GM21381 (cell line): ENCODE results near the gene ENPP5.
A peak's percentile ranks its signal among the peaks of the same experiment; 100 is the strongest.
"Not testable (repeated sequence)": the region's sequence is repeated elsewhere in the genome, so short reads cannot be mapped to it uniquely, and the experiment has no call there.

Experiments
- ATAC-seq: cut with Tn5 transposase; IDR thresholded peaks from one replicate; pipeline ENCODE4 v1.9.1; 2021; ENCODE audit warnings: mild to moderate bottlenecking, moderate library complexity; ENCODE audit not compliant: unreplicated experiment

Gene ENPP5

DNA sequence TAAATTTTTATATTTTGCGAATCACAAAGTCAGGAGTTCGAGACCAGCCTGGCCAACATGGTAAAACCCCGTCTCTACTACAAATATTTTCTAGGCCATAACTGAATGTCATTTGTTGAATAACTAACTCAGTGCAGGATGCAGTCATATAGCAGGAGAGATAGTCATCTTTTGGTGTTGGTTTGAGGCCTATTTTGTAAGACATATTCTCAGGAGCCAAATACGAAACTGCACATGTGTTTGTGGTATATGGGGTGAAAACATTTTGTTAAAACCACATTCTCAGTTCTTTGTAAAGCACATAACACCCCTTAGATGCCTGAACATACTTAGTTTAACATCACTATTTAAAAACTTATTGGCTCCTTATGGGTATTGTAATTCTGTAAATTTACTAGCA, 4.7 kb upstream of the ENPP5 start:
- peak; percentile 73 for ATAC-seq

DNA sequence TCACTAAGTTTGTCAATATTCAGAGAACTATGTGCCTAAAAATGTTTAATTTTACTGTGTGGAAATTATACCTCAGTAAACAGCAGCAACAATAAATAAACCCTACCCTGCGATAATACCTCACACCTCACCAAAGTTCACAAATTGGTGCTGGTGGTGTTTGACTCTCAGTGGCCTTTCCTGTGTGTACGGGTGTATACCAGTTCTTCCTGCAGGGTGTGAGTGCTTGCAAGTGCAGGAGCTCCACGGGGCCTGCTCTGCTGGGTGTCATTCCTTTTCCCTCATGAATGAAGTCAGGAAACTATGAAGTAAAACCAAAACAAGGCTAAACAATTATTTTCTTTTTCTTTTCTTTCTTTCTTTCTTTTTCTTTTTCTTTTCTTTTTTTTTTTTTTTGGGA, 4.1 kb upstream of the ENPP5 start:
- no peak for ATAC-seq

GRCh38 chr6:46172176-46172575, 1.4 kb upstream of the ENPP5 start:
- ATAC-seq: no peak

DNA sequence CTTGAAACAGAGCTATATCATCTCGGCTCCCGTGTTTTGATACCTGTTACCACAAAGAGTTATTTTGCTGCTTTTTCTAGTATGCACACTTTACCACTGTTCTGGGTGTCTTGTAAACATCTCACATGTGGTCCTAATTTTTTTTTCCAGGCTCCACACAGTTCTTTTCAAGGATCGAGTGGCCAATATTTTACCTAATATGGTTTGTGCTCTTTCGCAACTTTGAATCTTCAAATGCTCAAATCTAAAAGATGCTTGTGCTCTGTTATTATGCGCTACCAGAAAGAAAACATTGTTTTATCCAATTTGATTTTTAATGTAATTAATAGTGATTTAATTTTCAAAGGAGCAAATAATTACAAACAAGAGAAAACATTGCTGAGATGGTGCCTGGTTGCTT, 10.7 kb downstream of the ENPP5 start:
- no peak for ATAC-seq

GRCh38 chr6:46159229-46159628, 11.6 kb downstream of the ENPP5 start:
- no peak for ATAC-seq

DNA sequence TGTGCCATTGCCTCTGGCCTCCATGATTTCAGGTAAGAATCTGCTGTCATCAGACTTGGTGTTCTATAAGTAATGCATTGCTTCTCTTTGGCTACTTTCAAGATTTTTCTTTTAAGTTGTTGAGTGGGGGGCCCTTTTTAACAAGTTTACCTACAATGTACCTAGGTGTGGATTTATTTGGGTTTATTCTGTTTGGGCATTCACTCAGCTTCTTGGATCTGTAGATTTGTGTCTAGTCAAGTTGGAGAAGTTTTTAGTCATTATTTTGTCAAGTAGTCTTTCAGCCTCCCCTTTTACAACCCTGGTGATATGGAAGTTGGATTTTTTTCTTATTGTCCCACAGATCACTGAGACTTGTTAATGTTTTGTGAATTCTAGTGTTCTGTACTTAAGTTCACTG, 14.1 kb downstream of the ENPP5 start:
- no peak for ATAC-seq

- ATAC-seq: not testable (repeated sequence)
Measured at GRCh38 chr6:46149066-46149465, 21.7 kb downstream of the ENPP5 start.

GRCh38 chr6:46144270-46144669, 26.5 kb downstream of the ENPP5 start:
- ATAC-seq: no peak

DNA sequence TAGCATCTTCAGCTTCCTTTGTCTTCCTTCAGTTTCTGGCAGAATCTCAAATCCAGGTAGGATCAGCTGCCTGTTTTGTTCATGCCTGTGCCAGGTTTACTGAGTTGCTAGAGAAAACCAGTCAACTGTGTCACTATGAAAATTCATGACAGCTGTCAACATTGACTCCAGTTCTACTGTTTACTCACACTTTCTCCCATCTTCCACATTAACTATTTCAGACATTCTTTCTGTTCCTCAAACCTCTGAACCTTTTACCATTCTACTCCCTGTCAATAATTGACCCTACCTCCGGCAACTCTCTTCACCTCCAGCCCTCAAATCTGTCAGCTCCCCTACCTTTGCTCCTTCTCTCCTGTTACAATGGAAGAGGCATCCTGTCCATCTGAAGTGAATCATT, 32.5 kb downstream of the ENPP5 start:
- peak; percentile 82 for ATAC-seq

DNA sequence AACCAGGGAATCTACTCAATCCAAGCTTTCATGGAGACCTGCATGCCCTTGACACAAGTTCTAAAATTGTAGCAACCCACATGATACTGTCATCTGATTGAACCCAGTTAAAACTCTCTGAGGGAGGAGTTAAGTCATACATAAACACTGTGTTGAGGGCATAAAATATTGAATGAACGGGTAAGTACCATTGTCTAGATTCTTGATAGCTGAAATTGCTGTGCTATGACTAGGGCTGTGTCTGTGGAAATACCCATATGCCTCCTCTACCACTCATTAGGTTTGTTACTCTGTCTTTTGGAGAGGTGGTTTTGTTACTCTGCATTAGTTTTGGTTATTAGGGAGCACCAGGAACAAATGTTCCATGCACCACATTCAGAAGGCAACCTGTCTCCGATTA, 33.4 kb downstream of the ENPP5 start:
- no peak for ATAC-seq

DNA sequence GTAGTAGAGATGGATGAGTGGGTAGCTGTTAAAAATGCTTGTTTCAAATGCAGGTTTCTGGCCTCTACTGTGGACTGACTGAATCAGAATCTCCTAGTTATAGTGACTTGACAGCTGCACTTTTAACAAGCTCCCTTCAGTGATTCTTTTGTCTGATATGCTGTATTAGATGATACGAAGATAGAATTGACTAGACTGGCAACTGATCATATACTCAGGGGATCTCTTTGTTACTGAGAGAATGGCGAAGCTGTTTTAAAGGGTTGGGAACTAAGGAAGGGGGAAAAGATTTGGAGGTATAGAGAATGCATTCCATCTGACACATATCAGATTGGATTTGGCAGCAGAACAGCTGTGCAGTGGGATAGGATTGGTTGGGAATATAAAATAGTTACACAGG, 33.9 kb downstream of the ENPP5 start:
- no peak for ATAC-seq

DNA sequence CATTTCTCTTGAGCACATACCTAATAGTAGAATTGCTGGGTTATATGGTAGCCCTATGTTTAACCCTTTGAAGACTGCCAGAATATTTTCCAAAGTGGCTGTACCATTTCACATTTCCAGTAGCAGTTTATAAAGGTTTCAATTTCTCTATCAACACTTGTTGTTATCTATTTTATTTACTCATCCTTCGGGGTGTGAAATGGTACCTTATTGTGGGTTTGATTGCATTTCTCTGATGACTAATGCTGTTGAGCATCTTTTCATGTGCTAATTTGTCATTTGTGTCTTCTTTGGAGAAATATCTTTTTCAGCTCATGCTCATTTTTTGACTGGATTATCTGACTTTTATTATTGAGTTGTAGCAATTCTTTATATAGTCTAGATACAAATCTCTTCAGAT, 35.6 kb downstream of the ENPP5 start:
- ATAC-seq: no peak

DNA sequence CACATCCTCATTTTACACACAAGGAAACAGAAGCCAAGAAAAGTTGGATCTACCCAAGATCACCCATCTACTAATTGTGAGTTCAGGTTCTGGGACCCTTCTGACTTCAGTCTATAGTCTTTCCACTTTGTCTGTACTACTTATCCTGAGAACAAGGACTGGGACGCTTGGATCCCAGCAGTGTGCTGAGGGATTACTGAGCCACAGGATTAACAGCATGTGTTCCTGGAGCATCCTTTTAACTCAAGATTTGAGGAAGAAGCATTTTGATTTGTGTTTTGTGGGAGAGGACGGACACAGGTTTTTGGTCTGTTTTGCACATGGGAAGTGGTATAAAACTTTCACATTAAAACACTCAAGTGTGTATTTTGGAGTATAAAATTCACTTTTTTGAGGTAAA, 36.6 kb downstream of the ENPP5 start:
- no peak for ATAC-seq

DNA sequence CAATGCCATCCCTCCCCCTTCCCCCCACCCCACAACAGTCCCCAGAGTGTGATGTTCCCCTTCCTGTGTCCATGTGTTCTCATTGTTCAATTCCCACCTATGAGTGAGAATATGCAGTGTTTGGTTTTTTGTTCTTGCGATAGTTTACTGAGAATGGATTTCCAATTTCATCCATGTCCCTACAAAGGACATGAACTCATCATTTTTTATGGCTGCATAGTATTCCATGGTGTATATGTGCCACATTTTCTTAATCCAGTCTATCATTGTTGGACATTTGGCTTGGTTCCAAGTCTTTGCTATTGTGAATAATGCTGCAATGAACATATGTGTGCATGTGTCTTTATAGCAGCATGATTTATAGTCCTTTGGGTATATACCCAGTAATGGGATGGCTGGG, 39.5 kb downstream of the ENPP5 start:
- ATAC-seq: not testable (repeated sequence)

- no peak for ATAC-seq
Measured at GRCh38 chr6:46130666-46131065, 40.1 kb downstream of the ENPP5 start.

DNA sequence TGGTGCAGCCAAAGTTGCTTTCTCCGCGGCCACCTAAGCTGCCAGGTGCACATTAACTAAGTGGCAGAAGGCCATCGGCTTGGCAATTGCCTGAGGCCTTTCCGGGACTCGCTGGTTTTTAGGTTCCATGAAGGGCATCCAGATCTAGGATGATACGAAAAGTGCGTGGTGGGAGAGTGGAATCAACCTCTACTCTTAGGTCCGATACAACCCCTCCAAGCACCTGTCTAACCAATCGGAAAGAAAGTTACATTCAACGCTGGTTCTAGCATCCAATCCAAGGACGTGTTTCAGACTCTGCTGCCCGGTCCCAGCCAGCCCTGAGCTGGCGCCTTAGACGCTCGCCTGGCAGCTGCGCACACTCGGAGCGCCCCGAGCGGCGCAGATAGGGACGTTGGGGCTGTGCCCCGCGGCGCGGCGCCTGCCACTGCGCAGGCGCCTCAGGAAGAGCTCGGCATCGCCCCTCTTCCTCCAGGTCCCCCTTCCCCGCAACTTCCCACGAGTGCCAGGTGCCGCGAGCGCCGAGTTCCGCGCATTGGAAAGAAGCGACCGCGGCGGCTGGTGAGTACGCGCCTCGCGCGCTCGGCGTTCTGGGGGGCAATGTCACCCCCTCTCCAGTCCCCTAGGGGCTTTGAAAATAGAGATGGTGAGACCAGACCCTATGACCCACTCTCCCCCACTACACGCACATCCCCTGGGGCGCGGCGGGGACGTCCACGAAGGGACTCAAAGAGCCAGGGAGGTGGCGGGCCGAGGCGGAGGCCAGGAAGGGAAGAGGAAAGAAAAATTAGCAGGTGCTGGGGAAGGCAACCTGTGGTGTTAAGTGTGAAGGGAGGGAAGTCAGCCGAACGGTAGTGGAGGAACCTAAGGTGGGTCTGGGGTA, 40.9 kb downstream of the ENPP5 start, which contains the start of gene ENPP4:
ENPP4 (plus strand) TSS at position 361 of the 883 bp plus-strand sequence. CDS start 9,595 bp downstream, outside the sequence.
- ATAC-seq: peak; percentile 96

GRCh38 chr6:46129291-46129628, 41.5 kb downstream of the ENPP5 start:
- ATAC-seq: peak; percentile 3

GRCh38 chr6:46128476-46128875, 42.3 kb downstream of the ENPP5 start:
- ATAC-seq: no peak

GRCh38 chr6:46119679-46120078, 51.1 kb downstream of the ENPP5 start:
- not testable (repeated sequence) for ATAC-seq

DNA sequence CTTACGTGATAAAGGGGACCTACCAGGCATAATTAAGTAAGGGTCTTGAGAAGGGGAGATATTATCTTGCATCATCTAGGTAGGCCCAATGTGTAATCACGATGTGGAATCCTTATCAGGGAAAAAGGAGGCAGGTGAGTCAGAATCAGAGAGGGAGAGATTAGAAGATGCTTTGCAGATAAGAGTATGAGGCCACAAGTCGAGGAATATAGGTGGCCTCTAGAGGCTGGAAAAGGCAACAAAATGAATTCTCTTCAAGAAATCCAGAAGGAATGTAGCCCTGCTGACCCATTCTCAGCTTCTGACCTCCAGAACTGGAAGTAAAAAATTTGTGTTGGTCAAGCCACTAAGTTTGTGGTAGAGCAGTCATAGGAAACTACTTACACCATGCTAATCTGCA, 51.9 kb downstream of the ENPP5 start:
- no peak for ATAC-seq

GRCh38 chr6:46118157-46118556, 52.6 kb downstream of the ENPP5 start:
- no peak for ATAC-seq

GRCh38 chr6:46116289-46116688, 54.5 kb downstream of the ENPP5 start:
- ATAC-seq: no peak

- no peak for ATAC-seq
Measured at GRCh38 chr6:46115634-46116033, 55.1 kb downstream of the ENPP5 start.
